WERI-Rb-1 (cell line): ENCODE data around the gene TNS4.

Experiments used
- DNase-seq: peaks from one replicate; pipeline ENCODE4 v3.0.0-alpha.2; 2020
- H3K27ac ChIP-seq: fragments of 250-450 bp; sonication (Bioruptor Pico); 2 replicates; pipeline ENCODE4 v1.5.1; 2020; ENCODE audit warnings: mild to moderate bottlenecking, moderate library complexity
- H3K27me3 ChIP-seq: fragments of 250-450 bp; sonication (Bioruptor Pico); 2 replicates; pipeline ENCODE4 v1.5.1; 2021; ENCODE audit warnings: mild to moderate bottlenecking, low read depth, moderate library complexity; ENCODE audit not compliant: insufficient read depth, severe bottlenecking
- H3K36me3 ChIP-seq: fragments of 250-450 bp; sonication (Bioruptor Pico); 2 replicates; pipeline ENCODE4 v1.5.1; 2020; ENCODE audit warnings: mild to moderate bottlenecking, moderate library complexity
- H3K4me3 ChIP-seq: 2 replicates; pipeline ENCODE4 v1.5.1; 2011; ENCODE audit warnings: low read depth, mild to moderate bottlenecking, control low read depth, low read length
- H3K9me3 ChIP-seq: fragments of 250-450 bp; sonication (Bioruptor Pico); 2 replicates; pipeline ENCODE4 v1.5.1; 2021; ENCODE audit warnings: mild to moderate bottlenecking, moderate library complexity; ENCODE audit not compliant: severe bottlenecking
- TF ChIP-seq, protein P1 (sequence below): IDR thresholded peaks from 2 replicates; pipeline ENCODE4 v1.5.1; 2011; ENCODE audit warnings: low read depth, mild to moderate bottlenecking, control low read depth, inconsistent platforms, low read length

The TNS4 gene

DNA sequence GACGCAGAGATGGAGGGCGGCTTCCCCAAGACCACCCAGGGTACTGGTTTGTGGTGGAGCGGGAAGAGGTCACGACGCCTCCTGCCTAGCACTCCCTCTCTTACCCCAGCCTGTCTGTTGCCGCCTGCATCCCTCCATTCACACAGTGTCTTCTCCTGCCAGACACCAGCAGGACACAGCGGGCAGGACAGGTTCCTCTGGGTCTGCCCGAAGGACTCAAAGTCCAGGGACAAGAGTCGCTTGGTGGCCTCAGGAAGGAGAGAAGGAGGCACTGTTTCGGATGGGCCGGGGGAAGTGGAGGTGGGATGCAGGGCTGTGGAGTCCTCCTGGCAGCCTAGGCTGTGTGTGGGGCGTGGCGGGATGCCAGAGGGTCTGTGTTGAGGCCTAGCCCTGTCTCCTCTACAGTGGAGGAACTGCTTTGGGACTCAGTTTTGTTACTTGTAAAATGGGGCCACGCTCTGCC is 19.6 kb upstream of the TNS4 start:
- H3K36me3 ChIP-seq, result no peaks in the 10 kb centered on the region
- no peaks in the 10 kb centered on the region for H3K27me3 ChIP-seq
- TF ChIP-seq, protein P1, sequence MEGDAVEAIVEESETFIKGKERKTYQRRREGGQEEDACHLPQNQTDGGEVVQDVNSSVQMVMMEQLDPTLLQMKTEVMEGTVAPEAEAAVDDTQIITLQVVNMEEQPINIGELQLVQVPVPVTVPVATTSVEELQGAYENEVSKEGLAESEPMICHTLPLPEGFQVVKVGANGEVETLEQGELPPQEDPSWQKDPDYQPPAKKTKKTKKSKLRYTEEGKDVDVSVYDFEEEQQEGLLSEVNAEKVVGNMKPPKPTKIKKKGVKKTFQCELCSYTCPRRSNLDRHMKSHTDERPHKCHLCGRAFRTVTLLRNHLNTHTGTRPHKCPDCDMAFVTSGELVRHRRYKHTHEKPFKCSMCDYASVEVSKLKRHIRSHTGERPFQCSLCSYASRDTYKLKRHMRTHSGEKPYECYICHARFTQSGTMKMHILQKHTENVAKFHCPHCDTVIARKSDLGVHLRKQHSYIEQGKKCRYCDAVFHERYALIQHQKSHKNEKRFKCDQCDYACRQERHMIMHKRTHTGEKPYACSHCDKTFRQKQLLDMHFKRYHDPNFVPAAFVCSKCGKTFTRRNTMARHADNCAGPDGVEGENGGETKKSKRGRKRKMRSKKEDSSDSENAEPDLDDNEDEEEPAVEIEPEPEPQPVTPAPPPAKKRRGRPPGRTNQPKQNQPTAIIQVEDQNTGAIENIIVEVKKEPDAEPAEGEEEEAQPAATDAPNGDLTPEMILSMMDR, result no peak
- no peak for DNase-seq
- peaks cover 19% of the 10 kb centered on the region for H3K9me3 ChIP-seq
- no peak overlapping the region for H3K4me3 ChIP-seq
- no peak overlapping the region for H3K27ac ChIP-seq

DNA sequence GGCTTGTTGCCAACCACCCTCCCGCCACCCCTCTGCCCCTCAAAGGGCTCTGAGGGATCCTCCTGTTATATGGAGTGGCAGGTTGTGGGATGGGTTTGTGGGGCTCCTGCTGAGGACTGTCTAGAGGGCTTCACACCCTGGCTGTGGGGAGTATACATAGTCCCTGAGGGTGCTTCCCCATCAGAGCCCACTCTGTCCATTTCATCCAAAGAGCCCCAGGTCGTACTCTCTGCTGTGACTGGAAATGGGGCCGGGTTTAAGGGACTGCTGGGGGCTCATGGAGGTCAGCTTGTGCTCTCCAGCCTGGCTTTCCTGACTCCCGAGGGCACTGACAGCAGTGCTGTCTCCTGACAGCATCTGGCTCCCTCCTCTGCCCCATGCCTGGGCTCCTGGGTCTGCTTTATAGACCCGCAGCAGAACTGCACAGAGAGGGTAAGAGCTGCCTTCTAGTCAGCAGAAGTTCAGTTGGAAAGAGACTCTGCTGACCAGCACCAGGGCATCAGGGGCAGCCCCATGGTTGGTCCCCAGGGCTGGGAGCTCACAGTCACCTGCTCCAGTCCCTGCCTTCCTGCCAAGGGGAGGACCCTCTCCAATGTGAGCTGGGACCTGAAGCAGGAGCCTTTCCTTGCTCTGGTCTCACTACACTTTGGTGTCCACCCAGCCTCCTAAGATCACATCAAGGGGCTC is 17.8 kb upstream of the TNS4 start:
- no peak overlapping the region for H3K4me3 ChIP-seq
- no peaks in the 10 kb centered on the region for H3K36me3 ChIP-seq
- H3K27ac ChIP-seq, result no peak overlapping the region

DNA sequence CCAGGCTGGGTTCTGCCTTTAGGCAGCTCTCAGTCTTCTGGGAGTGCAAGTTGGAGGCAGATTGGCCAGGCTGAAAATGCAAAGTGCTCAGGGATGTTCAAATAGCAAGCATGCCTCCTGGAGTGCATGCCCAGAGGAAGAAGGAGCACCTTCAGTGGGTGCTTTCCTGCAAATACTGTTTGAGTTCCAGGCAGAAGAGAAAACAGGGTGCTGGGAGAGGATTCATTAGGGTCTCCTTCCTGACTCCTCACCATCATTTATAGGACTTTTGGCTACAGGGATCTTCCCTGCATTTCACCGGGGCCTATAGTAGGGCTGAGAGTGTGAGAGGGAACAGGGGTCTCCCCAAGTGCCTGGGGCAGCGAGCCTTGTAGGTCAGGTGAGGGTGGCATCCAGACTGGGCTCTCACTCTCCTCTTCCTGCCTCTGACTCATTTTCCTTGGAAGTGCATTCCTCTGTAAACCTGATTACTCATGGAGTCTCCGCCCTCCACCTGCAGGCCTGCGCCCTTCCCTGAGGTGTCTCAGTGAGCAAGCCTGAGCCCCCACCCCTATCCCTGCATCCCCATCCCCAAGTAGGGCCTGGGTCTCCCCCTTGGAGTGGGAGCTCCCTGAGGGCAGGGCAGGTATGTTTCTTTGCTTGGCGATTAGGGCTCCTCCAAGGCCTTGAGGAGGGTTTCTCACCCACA is 17.1 kb upstream of the TNS4 start:
- DNase-seq, result no peak
- no peak overlapping the region for H3K4me3 ChIP-seq
- H3K27me3 ChIP-seq, result no peaks in the 10 kb centered on the region
- H3K9me3 ChIP-seq, result peaks cover 3% of the 10 kb centered on the region
- H3K27ac ChIP-seq, result no peak overlapping the region
- no peaks in the 10 kb centered on the region for H3K36me3 ChIP-seq
- TF ChIP-seq, protein P1, result no peak

More for the DNA sequence above, 17.8 kb upstream of the TNS4 start:
- no peak for DNase-seq
- TF ChIP-seq, protein P1, result no peak
- H3K9me3 ChIP-seq, result peaks cover 3% of the 10 kb centered on the region
- no peaks in the 10 kb centered on the region for H3K27me3 ChIP-seq

DNA sequence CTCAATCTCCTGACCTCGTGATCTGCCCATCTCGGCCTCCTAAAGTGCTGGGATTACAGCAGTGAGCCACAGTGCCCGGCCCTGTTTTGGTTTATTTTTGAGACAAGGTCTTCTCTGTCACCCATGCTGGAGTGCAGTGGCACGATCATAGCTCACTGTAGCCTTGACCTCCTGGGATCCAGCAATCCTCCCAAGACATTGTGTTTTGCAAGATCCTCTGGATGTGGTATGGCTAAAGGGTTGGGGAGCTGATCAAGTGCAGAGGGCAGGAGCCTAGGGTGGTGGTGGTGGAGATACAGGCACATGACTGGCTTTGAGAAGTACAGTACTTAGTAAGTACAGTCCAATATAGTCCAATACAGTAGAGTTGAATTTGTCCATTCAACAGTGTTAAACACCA is 16.6 kb upstream of the TNS4 start:
- TF ChIP-seq, protein P1, result no peak
- Histone ChIP-seq H3K9me3 (no peaks in the 10 kb centered on the region), H3K4me3 (no peak overlapping the region), H3K27ac (no peak overlapping the region), H3K27me3 (no peaks in the 10 kb centered on the region), H3K36me3 (no peaks in the 10 kb centered on the region)
- no peak for DNase-seq

DNA sequence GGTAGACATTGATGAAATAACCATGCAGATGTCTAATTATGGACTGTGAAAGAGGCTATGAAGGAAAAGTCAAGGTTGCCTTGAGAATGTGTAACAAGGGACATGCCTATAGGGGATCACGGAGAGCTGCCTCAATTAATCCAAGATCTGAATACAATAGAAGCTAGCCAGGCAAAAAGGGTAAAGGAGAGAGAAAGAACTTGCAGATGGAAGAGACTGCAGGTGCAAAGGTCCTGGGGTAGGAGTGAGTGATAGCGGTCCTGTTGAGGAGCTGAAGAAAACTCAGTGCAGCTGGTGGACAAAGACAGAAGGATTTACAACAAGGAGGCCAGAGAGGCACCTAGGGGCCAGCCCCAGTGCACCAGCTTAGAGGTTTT is 15.9 kb upstream of the TNS4 start:
- TF ChIP-seq, protein P1, result no peak
- no peak for DNase-seq
- Histone ChIP-seq H3K4me3 (no peak overlapping the region), H3K36me3 (no peaks in the 10 kb centered on the region), H3K27ac (no peak overlapping the region), H3K9me3 (no peaks in the 10 kb centered on the region), H3K27me3 (no peaks in the 10 kb centered on the region)
